GM12878 (cell line): Measurements from ENCODE around the gene PKLR. TPM values are rescaled to one million over a fixed set of nuclear protein-coding genes. Genes with fewer than 3 reads are reported as not detected.
A peak's percentile ranks its signal among the peaks of the same experiment; 100 is the strongest.

ENCODE experiments used
- BHLHE40 ChIP-seq, 2 experiments: fragments of 450-650 bp in 1 of 2; IDR thresholded peaks; 2 replicates each; pipeline ENCODE4 v1.6.1; 2011 to 2017; ENCODE audit warnings: low read depth in 2 of 2, borderline replicate concordance in 1 of 2, improper control_type of control experiment in 1 of 2, low read length in 1 of 2, mild to moderate bottlenecking in 1 of 2
- CBX5 ChIP-seq: sonication (generic); IDR thresholded peaks from 2 replicates; pipeline ENCODE4 v1.6.1; 2016; ENCODE audit warnings: low read depth, moderate library complexity, mild to moderate bottlenecking, inconsistent platforms
- CHD4 ChIP-seq: fragments of 200-600 bp; sonication (generic); IDR thresholded peaks from 2 replicates; pipeline ENCODE4 v1.6.1; 2016; ENCODE audit warnings: mild to moderate bottlenecking
- CREB1 ChIP-seq: IDR thresholded peaks from 2 replicates; pipeline ENCODE4 v1.6.1; 2012; ENCODE audit warnings: low read depth, mild to moderate bottlenecking, inconsistent platforms
- E2F8 ChIP-seq: fragments of 450-650 bp; IDR thresholded peaks from 2 replicates; pipeline ENCODE4 v1.6.1; 2018; ENCODE audit warnings: mild to moderate bottlenecking, low read depth, moderate library complexity; ENCODE audit not compliant: partially characterized antibody
- HDAC2 ChIP-seq: fragments of 200-600 bp; sonication (generic); IDR thresholded peaks from 2 replicates; pipeline ENCODE4 v1.6.1; 2017
- HDGF ChIP-seq: fragments of 450-650 bp; IDR thresholded peaks from 2 replicates; pipeline ENCODE4 v1.6.1; 2016; ENCODE audit warnings: antibody characterized with exemption
- HSF1 ChIP-seq: fragments of 150-350 bp; IDR thresholded peaks from 2 replicates; pipeline ENCODE4 v1.6.1; 2014; ENCODE audit warnings: mild to moderate bottlenecking, low read depth, low read length
- IRF4 ChIP-seq: IDR thresholded peaks from 2 replicates; pipeline ENCODE4 v1.6.1; 2011; ENCODE audit warnings: low read depth, low read length
- JUND ChIP-seq: IDR thresholded peaks from 2 replicates; pipeline ENCODE4 v1.6.1; 2012; ENCODE audit warnings: low read depth, mild to moderate bottlenecking, low read length, improper control_type of control experiment, moderate library complexity
- MTA2 ChIP-seq: fragments of 450-650 bp; IDR thresholded peaks from 2 replicates; pipeline ENCODE4 v1.6.1; 2016; ENCODE audit warnings: low read depth, mild to moderate bottlenecking, moderate library complexity
- MYB ChIP-seq: fragments of 150-350 bp; IDR thresholded peaks from 2 replicates; pipeline ENCODE4 v1.6.1; 2014; ENCODE audit warnings: mild to moderate bottlenecking, low read depth, low read length, borderline replicate concordance
- PML ChIP-seq: IDR thresholded peaks from 2 replicates; pipeline ENCODE4 v1.6.1; 2012; ENCODE audit warnings: low read length, inconsistent platforms
- POLR2AphosphoS5 ChIP-seq: IDR thresholded peaks from 2 replicates; pipeline ENCODE4 v1.6.1; 2011; ENCODE audit warnings: mild to moderate bottlenecking, low read length, inconsistent platforms
- SREBF2 ChIP-seq: IDR thresholded peaks from 2 replicates; pipeline ENCODE4 v1.6.1; 2012; ENCODE audit warnings: mild to moderate bottlenecking, low read length
- STAT1 ChIP-seq: fragments of 450-650 bp; conservative IDR thresholded peaks from 2 replicates; pipeline ENCODE4 v1.6.1; 2014; ENCODE audit warnings: antibody characterized with exemption, mild to moderate bottlenecking
- TCF3 ChIP-seq: IDR thresholded peaks from 2 replicates; pipeline ENCODE4 v1.6.1; 2012; ENCODE audit warnings: low read depth, mild to moderate bottlenecking, low read length, borderline replicate concordance; ENCODE audit not compliant: insufficient read depth
- YBX1 ChIP-seq: fragments of 450-650 bp; IDR thresholded peaks from 2 replicates; pipeline ENCODE4 v1.6.1; 2016; ENCODE audit warnings: antibody characterized with exemption
- YY1 ChIP-seq: IDR thresholded peaks from 2 replicates; pipeline ENCODE4 v1.6.1; 2011; ENCODE audit warnings: low read depth, mild to moderate bottlenecking, low read length
- ZNF217 ChIP-seq: fragments of 450-650 bp; IDR thresholded peaks from 2 replicates; pipeline ENCODE4 v1.6.1; 2017; ENCODE audit warnings: antibody characterized with exemption, mild to moderate bottlenecking
- polyA plus RNA-seq, 11 experiments: library from polyadenylated mRNA; depleted of rRNA in 4 of 11; unstranded in 6 of 11; stranded (reverse) in 5 of 11; fragments of >200 nt; fragmentation: Nextera tagmentation in 4 of 11; fragmentation: Illumina TruSeq in 1 of 11; extraction: Ambion mirVana in 4 of 11; extraction: Trizol in 1 of 11; gene quantifications; 1 replicate in 1 of 11; 2 replicates in 10 of 11; pipeline versions ENCODE4 v1.2.1 to v1.2.3, GENCODE V29; 2011 to 2016; ENCODE audit warnings: inconsistent platforms in 2 of 11, missing spikeins in 2 of 11, low read depth in 1 of 11
- total RNA-seq, 4 experiments: library from RNA; depleted of rRNA in 3 of 4; stranded (reverse); fragments of >200 nt in 3 of 4; fragmentation: Illumina TruSeq in 1 of 4; extraction: Trizol in 1 of 4; gene quantifications; 2 replicates each; pipeline versions ENCODE4 v1.2.1 to v1.2.3, GENCODE V29; 2013 to 2021
- TF ChIP-seq, protein P1 (sequence below): IDR thresholded peaks from 2 replicates; pipeline ENCODE4 v1.6.1; 2012; ENCODE audit warnings: low read depth, low read length, improper control_type of control experiment
- TF ChIP-seq, protein P2 (sequence below): fragments of 450-650 bp; IDR thresholded peaks from 2 replicates; pipeline ENCODE4 v1.6.1; 2018; ENCODE audit warnings: borderline replicate concordance, mild to moderate bottlenecking; ENCODE audit not compliant: partially characterized antibody
- TF ChIP-seq, protein P3 (sequence below): IDR thresholded peaks from 2 replicates; pipeline ENCODE4 v1.6.1; 2011; ENCODE audit warnings: low read depth, low read length, improper control_type of control experiment, borderline replicate concordance

The PKLR gene
- total and polyA plus RNA-seq, 10 of the 15 experiments (the other 5 are each of a cell fraction or from before 2014, with no cell fraction given): 0.04 to 0.15 (median 0.08) TPM; not detected in 7

- TF ChIP-seq CHD4: no peak
- TF ChIP-seq CBX5: no peak
- TF ChIP-seq HDAC2: no peak
- no peak for TF ChIP-seq IRF4
- TF ChIP-seq, protein P1, sequence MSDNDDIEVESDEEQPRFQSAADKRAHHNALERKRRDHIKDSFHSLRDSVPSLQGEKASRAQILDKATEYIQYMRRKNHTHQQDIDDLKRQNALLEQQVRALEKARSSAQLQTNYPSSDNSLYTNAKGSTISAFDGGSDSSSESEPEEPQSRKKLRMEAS: peak; percentile 87
- no peak for TF ChIP-seq SREBF2
- no peak for TF ChIP-seq MYB
- TF ChIP-seq MTA2: 0 out of 2 replicates have a peak, but pooled peaks have one; percentile 17
- TF ChIP-seq ZNF217: no peak
- no peak for TF ChIP-seq CREB1
- TF ChIP-seq YY1: peak; percentile 35; the same call in 1 of the 2 replicates
- TF ChIP-seq, protein P2, sequence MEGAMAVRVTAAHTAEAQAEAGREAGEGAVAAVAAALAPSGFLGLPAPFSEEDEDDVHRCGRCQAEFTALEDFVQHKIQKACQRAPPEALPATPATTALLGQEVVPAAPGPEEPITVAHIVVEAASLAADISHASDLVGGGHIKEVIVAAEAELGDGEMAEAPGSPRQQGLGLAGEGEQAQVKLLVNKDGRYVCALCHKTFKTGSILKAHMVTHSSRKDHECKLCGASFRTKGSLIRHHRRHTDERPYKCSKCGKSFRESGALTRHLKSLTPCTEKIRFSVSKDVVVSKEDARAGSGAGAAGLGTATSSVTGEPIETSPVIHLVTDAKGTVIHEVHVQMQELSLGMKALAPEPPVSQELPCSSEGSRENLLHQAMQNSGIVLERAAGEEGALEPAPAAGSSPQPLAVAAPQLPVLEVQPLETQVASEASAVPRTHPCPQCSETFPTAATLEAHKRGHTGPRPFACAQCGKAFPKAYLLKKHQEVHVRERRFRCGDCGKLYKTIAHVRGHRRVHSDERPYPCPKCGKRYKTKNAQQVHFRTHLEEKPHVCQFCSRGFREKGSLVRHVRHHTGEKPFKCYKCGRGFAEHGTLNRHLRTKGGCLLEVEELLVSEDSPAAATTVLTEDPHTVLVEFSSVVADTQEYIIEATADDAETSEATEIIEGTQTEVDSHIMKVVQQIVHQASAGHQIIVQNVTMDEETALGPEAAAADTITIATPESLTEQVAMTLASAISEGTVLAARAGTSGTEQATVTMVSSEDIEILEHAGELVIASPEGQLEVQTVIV: no peak
- TF ChIP-seq HSF1: no peak
- no peak for TF ChIP-seq JUND
- TF ChIP-seq TCF3: no peak
- TF ChIP-seq POLR2AphosphoS5: no peak; the same call in 1 of the 2 replicates
- TF ChIP-seq STAT1: no peak; the same call in 1 of the 2 replicates
- TF ChIP-seq YBX1: no peak
- TF ChIP-seq PML: no peak; the same call in 1 of the 2 replicates
- no peak for TF ChIP-seq E2F8
- peak; percentile 89; the same call in 1 of the 2 replicates for TF ChIP-seq HDGF
- peak in 1 of 2 experiments; percentile 24; a peak in 2 of 4 replicates for TF ChIP-seq BHLHE40 (IDR thresholded peaks at IDR 0.05; ENCODE audit: borderline replicate concordance in 1 of 2, low read depth in 2 of 2, low read length in 1 of 2)
- TF ChIP-seq, protein P3, sequence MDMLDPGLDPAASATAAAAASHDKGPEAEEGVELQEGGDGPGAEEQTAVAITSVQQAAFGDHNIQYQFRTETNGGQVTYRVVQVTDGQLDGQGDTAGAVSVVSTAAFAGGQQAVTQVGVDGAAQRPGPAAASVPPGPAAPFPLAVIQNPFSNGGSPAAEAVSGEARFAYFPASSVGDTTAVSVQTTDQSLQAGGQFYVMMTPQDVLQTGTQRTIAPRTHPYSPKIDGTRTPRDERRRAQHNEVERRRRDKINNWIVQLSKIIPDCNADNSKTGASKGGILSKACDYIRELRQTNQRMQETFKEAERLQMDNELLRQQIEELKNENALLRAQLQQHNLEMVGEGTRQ: peak; percentile 88
Observed at GRCh38 chr1:155324037-155324716, 22.9 kb upstream of the PKLR start (continued).
